KBM-7 (cell line): ENCODE results near the gene IFNA10.
"Not testable (repeated sequence)": the region's sequence is repeated elsewhere in the genome, so short reads cannot be mapped to it uniquely, and the experiment has no call there.

ENCODE experiments used
- DNase-seq: peaks from one replicate; pipeline ENCODE4 v3.0.0-alpha.2; 2015
- in situ Hi-C: fragments of 300-500 bp; cut with MboI; formaldehyde crosslinking; loops from 2 replicates; pipeline ENCODE4 v1.14.3; 2020; ENCODE audit warnings: low sequenced_read_pairs, low pct_unique_long_range_greater_than_20kb, mixed read lengths

The IFNA10 gene

GRCh38 chr9:21202105-21202504 lies 4.8 kb downstream of the IFNA10 start, which contains the start of gene IFNA7:
Gene IFNA7 (minus strand): TSS chr9:21202205. CDS start chr9:21202165, 40 bp downstream.
- in situ Hi-C loops, DNase-seq: not testable (repeated sequence)

- DNase-seq, result peak; percentile 82
- in situ Hi-C loops, result not testable (repeated sequence)
Observed at GRCh38 chr9:21194867-21195776, 11.8 kb downstream of the IFNA10 start.

GRCh38 chr9:21187487-21187886 lies 19.5 kb downstream of the IFNA10 start, which contains the start of gene IFNA4:
Gene IFNA4 (minus strand): TSS chr9:21187587. CDS start chr9:21187531, 56 bp downstream.
- DNase-seq, in situ Hi-C loops: not testable (repeated sequence)

- in situ Hi-C loops, result not testable (repeated sequence)
- peak; percentile 87 for DNase-seq
Observed at GRCh38 chr9:21182810-21183736, 23.9 kb downstream of the IFNA10 start.

- DNase-seq, result no peak
Observed at GRCh38 chr9:21174671-21175070, 32.3 kb downstream of the IFNA10 start.

GRCh38 chr9:21172156-21172555 lies 34.8 kb downstream of the IFNA10 start:
- in situ Hi-C loops, result no loop called here
- no peak for DNase-seq

More at GRCh38 chr9:21174671-21175070, 32.3 kb downstream of the IFNA10 start:
- in situ Hi-C loops, result no loop called here

GRCh38 chr9:21171351-21171750 lies 35.6 kb downstream of the IFNA10 start:
- DNase-seq, result no peak
- in situ Hi-C loops, result no loop called here

GRCh38 chr9:21166560-21166959 lies 40.4 kb downstream of the IFNA10 start, which contains the start of gene IFNA21:
Gene IFNA21 (minus strand): TSS chr9:21166660. CDS start chr9:21166612, 48 bp downstream.
- DNase-seq, in situ Hi-C loops: not testable (repeated sequence)

- in situ Hi-C loops, result no loop called here
- DNase-seq, result no peak
Observed at GRCh38 chr9:21165516-21165915, 41.4 kb downstream of the IFNA10 start.

GRCh38 chr9:21160178-21160577 lies 46.8 kb downstream of the IFNA10 start:
- peak; percentile 89 for DNase-seq
- in situ Hi-C loops, result no loop called here
